Testis (tissue), 3 donors: ENCODE results near the gene LPCAT3. TPM values are rescaled to one million over a fixed set of nuclear protein-coding genes. Genes with fewer than 3 reads are reported as not detected.

Experiments
- DNase-seq: peaks from one replicate; pipeline ENCODE4 v3.0.0-alpha.2; 2019
- H3K27ac ChIP-seq, 2 donors: fragments of 200-600 bp; sonication (generic); one replicate each; pipeline ENCODE4 v1.5.1; 2019
- H3K27me3 ChIP-seq: fragments of 200-600 bp; sonication (generic); one replicate; pipeline ENCODE4 v1.5.1; 2019
- H3K36me3 ChIP-seq: fragments of 200-600 bp; sonication (generic); one replicate; pipeline ENCODE4 v1.5.1; 2017; ENCODE audit warnings: low read depth; ENCODE audit errors: missing control alignments
- H3K4me1 ChIP-seq: fragments of 200-600 bp; sonication (generic); one replicate; pipeline ENCODE4 v1.5.1; 2019
- H3K4me3 ChIP-seq, 2 donors: fragments of 200-600 bp; sonication (generic); one replicate each; pipeline ENCODE4 v1.5.1; 2017 to 2019
- H3K9me3 ChIP-seq: fragments of 200-600 bp; sonication (generic); one replicate; pipeline ENCODE4 v1.5.1; 2017
- POLR2A ChIP-seq: fragments of 450-650 bp; IDR thresholded peaks from one replicate; pipeline ENCODE4 v1.6.1; 2017; ENCODE audit warnings: antibody characterized with exemption, mild to moderate bottlenecking, moderate library complexity
- WGBS, 2 donors: methylation state at CpG; one replicate each; pipeline ENCODE4 v1.1.5; 2018; 5-methylcytosine and 5-hydroxymethylcytosine counted together
- intact Hi-C: fragments of 100-400 bp; cut with DNase I; formaldehyde crosslinking; loops from one replicate; pipeline ENCODE4 v1.15.1; 2023; ENCODE audit warnings: low total_unique reads
- polyA plus RNA-seq: library from polyadenylated mRNA; stranded (reverse); fragments of 350-450 nt; fragmentation: Illumina TruSeq; extraction: RNeasy Lipid Tissue Mini Kit (QIAGEN cat#74804); gene quantifications from one replicate; pipeline ENCODE4 v1.2.3, GENCODE V29; 2014; ENCODE audit warnings: low read depth, low replicate concordance; ENCODE audit not compliant: insufficient read depth
- total RNA-seq, 2 donors: library from RNA; depleted of rRNA; stranded (reverse); fragments of >200 nt; gene quantifications; one replicate each; pipeline ENCODE4 v1.2.3, GENCODE V29; 2016
- TF ChIP-seq, protein P1 (sequence below), 3 experiments: fragments of 450-650 bp in 2 of 3; fragments of 200-600 bp in 1 of 3; sonication (generic) in 1 of 3; IDR thresholded peaks; one replicate each; pipeline ENCODE4 v1.5.1; 2016 to 2019; ENCODE audit warnings: antibody characterized with exemption in 3 of 3, mild to moderate bottlenecking in 2 of 3, moderate library complexity in 1 of 3

LPCAT3 gene
- total and polyA plus RNA-seq, 3 donors from 2014 or later: 26.0 to 33.2 (median 30.2) TPM

DNA sequence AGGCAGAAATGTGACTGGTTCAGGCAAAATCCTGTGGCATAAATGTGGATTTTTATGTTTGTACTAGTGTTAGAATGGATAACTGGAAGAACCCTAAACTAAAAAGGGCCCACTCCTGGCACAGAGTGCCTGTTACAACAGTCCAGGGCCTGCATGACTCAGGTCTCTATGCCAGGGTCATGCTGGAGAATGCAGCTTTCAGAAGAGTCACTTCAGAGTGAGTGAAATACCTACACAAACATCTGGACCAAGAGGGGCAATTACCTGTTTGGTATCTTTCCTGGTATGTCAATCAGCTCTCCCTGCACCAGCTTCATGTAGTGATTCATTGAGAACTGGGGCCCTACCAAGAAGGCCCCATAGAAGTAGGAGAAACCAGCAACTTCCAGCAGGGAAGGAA is 37.5 kb downstream of the LPCAT3 start:
- TF ChIP-seq, protein P1, sequence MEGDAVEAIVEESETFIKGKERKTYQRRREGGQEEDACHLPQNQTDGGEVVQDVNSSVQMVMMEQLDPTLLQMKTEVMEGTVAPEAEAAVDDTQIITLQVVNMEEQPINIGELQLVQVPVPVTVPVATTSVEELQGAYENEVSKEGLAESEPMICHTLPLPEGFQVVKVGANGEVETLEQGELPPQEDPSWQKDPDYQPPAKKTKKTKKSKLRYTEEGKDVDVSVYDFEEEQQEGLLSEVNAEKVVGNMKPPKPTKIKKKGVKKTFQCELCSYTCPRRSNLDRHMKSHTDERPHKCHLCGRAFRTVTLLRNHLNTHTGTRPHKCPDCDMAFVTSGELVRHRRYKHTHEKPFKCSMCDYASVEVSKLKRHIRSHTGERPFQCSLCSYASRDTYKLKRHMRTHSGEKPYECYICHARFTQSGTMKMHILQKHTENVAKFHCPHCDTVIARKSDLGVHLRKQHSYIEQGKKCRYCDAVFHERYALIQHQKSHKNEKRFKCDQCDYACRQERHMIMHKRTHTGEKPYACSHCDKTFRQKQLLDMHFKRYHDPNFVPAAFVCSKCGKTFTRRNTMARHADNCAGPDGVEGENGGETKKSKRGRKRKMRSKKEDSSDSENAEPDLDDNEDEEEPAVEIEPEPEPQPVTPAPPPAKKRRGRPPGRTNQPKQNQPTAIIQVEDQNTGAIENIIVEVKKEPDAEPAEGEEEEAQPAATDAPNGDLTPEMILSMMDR (IDR thresholded peaks at IDR 0.05): no peak
- no peak for TF ChIP-seq POLR2A
- Histone ChIP-seq H3K4me3 (no peak overlapping the region), H3K9me3 (no peaks in the 10 kb centered on the region), H3K27ac (no peak overlapping the region), H3K27me3 (no peaks in the 10 kb centered on the region), H3K36me3 (no peaks in the 10 kb centered on the region), H3K4me1 (no peaks in the 10 kb centered on the region)
- no peak for DNase-seq
- intact Hi-C loops: no loop called here

DNA sequence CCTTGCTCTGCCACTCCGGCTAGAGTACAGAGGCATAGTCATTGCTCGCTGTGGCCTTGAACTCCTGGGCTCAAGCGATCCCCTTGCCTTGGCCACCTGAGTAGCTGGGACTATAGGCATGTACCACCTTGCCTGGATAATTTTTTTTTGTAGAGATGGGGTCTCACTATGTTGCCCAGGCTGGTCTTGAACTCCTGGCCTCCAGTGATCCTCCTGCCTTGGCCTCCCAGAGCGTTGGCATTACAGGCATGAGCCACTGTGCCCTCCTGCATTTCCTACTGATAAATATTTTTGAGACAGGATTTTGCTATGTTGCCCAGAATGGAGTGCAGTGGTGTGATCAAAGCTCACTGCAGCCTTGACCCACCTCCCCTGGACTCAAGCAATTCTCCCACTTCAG is 38.2 kb downstream of the LPCAT3 start:
- H3K27me3 ChIP-seq: no peaks in the 10 kb centered on the region
- 84 to 98% methylated on average over 4 of the region's 4 CpGs for WGBS, 2 donors
- no peak for DNase-seq
- H3K27ac ChIP-seq: no peak overlapping the region
- no peaks in the 10 kb centered on the region for H3K9me3 ChIP-seq
- H3K4me1 ChIP-seq: no peaks in the 10 kb centered on the region
- intact Hi-C loops: no loop called here
- TF ChIP-seq, protein P1 (IDR thresholded peaks at IDR 0.05): no peak
- no peak for TF ChIP-seq POLR2A
- no peaks in the 10 kb centered on the region for H3K36me3 ChIP-seq
- H3K4me3 ChIP-seq: no peak overlapping the region

DNA sequence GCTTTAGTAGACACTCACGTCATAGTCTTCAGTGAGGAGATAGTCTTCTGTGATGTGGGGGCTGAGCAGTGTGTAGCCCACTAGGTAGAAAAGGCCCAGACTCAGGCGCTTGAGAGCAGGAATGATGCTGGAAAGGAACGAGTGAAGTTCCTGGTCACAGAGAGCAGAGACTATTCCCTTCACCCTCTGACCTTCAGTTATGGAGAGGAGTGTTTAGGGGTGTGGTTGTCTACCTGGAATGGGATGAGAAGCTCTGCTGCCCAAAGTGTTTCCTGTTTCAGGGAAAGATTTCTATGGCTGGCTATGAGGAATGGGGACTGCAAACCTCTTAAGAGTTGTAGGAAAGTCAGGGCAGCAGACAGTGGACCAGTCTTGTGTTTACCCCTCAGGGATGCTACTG is 38.8 kb downstream of the LPCAT3 start:
- H3K36me3 ChIP-seq: no peaks in the 10 kb centered on the region
- no peaks in the 10 kb centered on the region for H3K9me3 ChIP-seq
- TF ChIP-seq, protein P1 (IDR thresholded peaks at IDR 0.05): no peak
- no peak for TF ChIP-seq POLR2A
- WGBS, 2 donors: 84 to 86% methylated on average over 3 of the region's 3 CpGs
- H3K4me1 ChIP-seq: no peaks in the 10 kb centered on the region
- intact Hi-C loops: no loop called here
- no peak for DNase-seq
- H3K27me3 ChIP-seq: no peaks in the 10 kb centered on the region
- H3K27ac ChIP-seq: no peak overlapping the region
- H3K4me3 ChIP-seq: no peak overlapping the region

DNA sequence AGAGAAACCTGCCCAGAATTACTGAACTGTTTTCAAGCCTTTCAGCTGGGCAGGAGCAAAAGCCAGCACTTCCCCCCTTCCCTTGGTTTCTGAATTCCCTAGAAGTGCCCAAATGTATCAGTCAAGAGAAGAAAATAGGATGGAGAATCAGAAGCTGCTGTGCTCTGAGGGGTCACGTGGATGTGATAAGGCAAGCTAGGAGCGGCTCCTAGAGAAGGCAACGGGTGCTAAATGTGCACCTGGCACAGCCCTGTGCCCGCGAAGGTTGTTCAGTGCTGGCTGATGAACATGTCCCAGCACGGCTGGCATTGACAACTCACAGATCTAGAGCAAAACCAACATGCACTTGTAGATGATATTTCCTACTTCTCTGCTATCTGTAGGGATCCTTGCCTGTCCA is 39.3 kb downstream of the LPCAT3 start:
- whole genome bisulfite sequencing, 2 donors: 83 to 94% methylated on average over 6 of the region's 6 CpGs
- TF ChIP-seq, protein P1 (IDR thresholded peaks at IDR 0.05): no peak
- TF ChIP-seq POLR2A: no peak
- DNase-seq: no peak
- Histone ChIP-seq H3K27ac (no peak overlapping the region), H3K4me1 (no peaks in the 10 kb centered on the region), H3K27me3 (no peaks in the 10 kb centered on the region), H3K9me3 (no peaks in the 10 kb centered on the region), H3K36me3 (no peaks in the 10 kb centered on the region), H3K4me3 (no peak overlapping the region)
- intact Hi-C loops: no loop called here

DNA sequence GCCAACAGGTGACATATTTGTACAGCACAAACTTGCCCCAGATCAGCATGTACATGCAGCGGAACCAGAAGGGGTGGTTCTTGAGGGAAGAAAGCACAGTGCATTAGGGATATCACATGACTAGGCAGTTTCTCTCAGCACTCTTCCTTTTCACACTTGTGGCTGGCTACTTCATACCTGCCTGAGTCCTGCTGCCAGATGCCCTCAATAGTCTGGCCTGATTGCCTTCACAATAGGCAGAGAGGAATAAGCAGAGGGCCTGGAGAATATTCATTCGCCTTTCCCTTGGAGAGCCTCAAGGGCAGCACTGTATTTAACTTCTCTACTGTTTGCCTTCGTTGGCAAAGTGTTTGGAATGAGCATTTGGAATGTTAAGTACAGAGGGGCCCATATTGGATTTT is 39.7 kb downstream of the LPCAT3 start:
- 77 to 92% methylated on average over 3 of the region's 3 CpGs for WGBS, 2 donors
- Histone ChIP-seq H3K27ac (no peak overlapping the region), H3K4me1 (no peaks in the 10 kb centered on the region), H3K27me3 (no peaks in the 10 kb centered on the region), H3K9me3 (no peaks in the 10 kb centered on the region), H3K4me3 (no peak overlapping the region), H3K36me3 (no peaks in the 10 kb centered on the region)
- intact Hi-C loops: no loop called here
- TF ChIP-seq, protein P1 (IDR thresholded peaks at IDR 0.05): no peak
- no peak for DNase-seq
